ENCODE data around the gene RXRA. TPM values are rescaled to one million over a fixed set of nuclear protein-coding genes. Genes with fewer than 3 reads are reported as not detected.

Gene RXRA
- polyA plus RNA-seq, 1 donor from 2014 or later, result 2.7 TPM

DNA sequence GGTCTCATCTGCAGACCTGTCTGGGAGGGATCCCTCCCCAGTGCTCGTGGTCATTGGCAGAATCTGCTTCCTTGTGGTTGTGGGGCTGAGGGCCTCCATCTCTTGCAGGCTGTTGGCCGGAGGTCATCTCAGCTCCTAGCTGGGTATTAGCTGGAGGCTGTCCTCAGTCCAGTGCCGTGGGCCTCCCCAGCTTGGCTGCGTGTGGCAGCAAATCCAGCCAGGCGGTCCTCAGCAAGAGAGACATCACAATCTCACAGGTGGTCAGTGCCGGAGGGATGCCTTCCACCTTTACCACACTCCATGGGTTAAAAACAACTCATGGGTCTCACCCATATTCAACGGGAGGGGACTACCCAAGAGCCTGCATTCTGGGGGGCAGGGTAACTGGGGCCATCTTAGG lies 155.5 kb downstream of the RXRA start:
- H3K4me2 ChIP-seq (ENCODE audit: low read length), result no peak overlapping the region
- no peak for TF ChIP-seq RAD21 (conservative IDR thresholded peaks at IDR 0.05)
- TF ChIP-seq TAF1 (IDR thresholded peaks at IDR 0.05; ENCODE audit: low read depth), result no peak
- H3K27ac ChIP-seq (ENCODE audit: low read length), result no peak overlapping the region
- H3K27me3 ChIP-seq (ENCODE audit: insufficient read depth, low read depth, low read length), result no peaks in the 10 kb centered on the region
- H3K36me3 ChIP-seq (ENCODE audit: insufficient read depth, low read length), result no peaks in the 10 kb centered on the region
- no peaks in the 10 kb centered on the region for H3K9me2 ChIP-seq (ENCODE audit: insufficient read depth, low read length)
- H3K79me2 ChIP-seq (replicated peaks; ENCODE audit: insufficient read depth, low read length), result no peaks in the 10 kb centered on the region
- no peaks in the 10 kb centered on the region for H4K20me1 ChIP-seq (ENCODE audit: insufficient read depth)
- no peaks in the 10 kb centered on the region for H3K9me3 ChIP-seq (ENCODE audit: low read length)
- no peak overlapping the region for H2AFZ ChIP-seq (ENCODE audit: low read depth, low read length)
- H3K9ac ChIP-seq (ENCODE audit: low read length), result no peak overlapping the region
- H3K4me3 ChIP-seq (ENCODE audit: low read length), result no peak overlapping the region
- no peaks in the 10 kb centered on the region for H3F3A ChIP-seq (ENCODE audit: insufficient read depth, low read length, poor library complexity, severe bottlenecking)

- H3K9ac ChIP-seq (ENCODE audit: low read length), result no peak overlapping the region
- H3K27ac ChIP-seq (ENCODE audit: low read length), result no peak overlapping the region
- no peak overlapping the region for H3K4me2 ChIP-seq (ENCODE audit: low read length)
These were observed 156.0 kb downstream of the RXRA start for GRCh38 chr9:134482226-134482625.

More at GRCh38 chr9:134482226-134482625, 156.0 kb downstream of the RXRA start:
- H3K79me2 ChIP-seq (replicated peaks; ENCODE audit: insufficient read depth, low read length), result no peaks in the 10 kb centered on the region
- H3F3A ChIP-seq (ENCODE audit: insufficient read depth, low read length, poor library complexity, severe bottlenecking), result no peaks in the 10 kb centered on the region
- no peak overlapping the region for H3K4me3 ChIP-seq (ENCODE audit: low read length)
- H3K9me2 ChIP-seq (ENCODE audit: insufficient read depth, low read length), result no peaks in the 10 kb centered on the region
- H3K9me3 ChIP-seq (ENCODE audit: low read length), result no peaks in the 10 kb centered on the region
- H3K36me3 ChIP-seq (ENCODE audit: insufficient read depth, low read length), result no peaks in the 10 kb centered on the region
- H2AFZ ChIP-seq (ENCODE audit: low read depth, low read length), result no peak overlapping the region
- H3K27me3 ChIP-seq (ENCODE audit: insufficient read depth, low read depth, low read length), result no peaks in the 10 kb centered on the region
- TF ChIP-seq REST (IDR thresholded peaks at IDR 0.05; ENCODE audit: borderline replicate concordance) (no peak), EZH2 (IDR thresholded peaks at IDR 0.05; ENCODE audit: borderline replicate concordance, insufficient read depth, low read length, poor library complexity, severe bottlenecking) (no peak), MXI1 (conservative IDR thresholded peaks at IDR 0.05; ENCODE audit: poor library complexity, severe bottlenecking) (no peak), SMC3 (conservative IDR thresholded peaks at IDR 0.05; ENCODE audit: poor library complexity) (no peak), TAF1 (IDR thresholded peaks at IDR 0.05; ENCODE audit: low read depth) (no peak), RAD21 (conservative IDR thresholded peaks at IDR 0.05) (no peak), EP300 (conservative IDR thresholded peaks at IDR 0.05; ENCODE audit: poor library complexity, severe bottlenecking) (no peak), POLR2AphosphoS5 (IDR thresholded peaks at IDR 0.05) (no peak)
- TF ChIP-seq, protein P1, sequence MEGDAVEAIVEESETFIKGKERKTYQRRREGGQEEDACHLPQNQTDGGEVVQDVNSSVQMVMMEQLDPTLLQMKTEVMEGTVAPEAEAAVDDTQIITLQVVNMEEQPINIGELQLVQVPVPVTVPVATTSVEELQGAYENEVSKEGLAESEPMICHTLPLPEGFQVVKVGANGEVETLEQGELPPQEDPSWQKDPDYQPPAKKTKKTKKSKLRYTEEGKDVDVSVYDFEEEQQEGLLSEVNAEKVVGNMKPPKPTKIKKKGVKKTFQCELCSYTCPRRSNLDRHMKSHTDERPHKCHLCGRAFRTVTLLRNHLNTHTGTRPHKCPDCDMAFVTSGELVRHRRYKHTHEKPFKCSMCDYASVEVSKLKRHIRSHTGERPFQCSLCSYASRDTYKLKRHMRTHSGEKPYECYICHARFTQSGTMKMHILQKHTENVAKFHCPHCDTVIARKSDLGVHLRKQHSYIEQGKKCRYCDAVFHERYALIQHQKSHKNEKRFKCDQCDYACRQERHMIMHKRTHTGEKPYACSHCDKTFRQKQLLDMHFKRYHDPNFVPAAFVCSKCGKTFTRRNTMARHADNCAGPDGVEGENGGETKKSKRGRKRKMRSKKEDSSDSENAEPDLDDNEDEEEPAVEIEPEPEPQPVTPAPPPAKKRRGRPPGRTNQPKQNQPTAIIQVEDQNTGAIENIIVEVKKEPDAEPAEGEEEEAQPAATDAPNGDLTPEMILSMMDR (IDR thresholded peaks at IDR 0.05; ENCODE audit: poor library complexity, severe bottlenecking), result no peak
- no peaks in the 10 kb centered on the region for H4K20me1 ChIP-seq (ENCODE audit: insufficient read depth)
